Fibroblast of skin of back (primary cell): ENCODE measurements around the gene C1orf167.
A peak's percentile ranks its signal among the peaks of the same experiment; 100 is the strongest.

Source experiments
- DNase-seq: peaks from one replicate; pipeline ENCODE4 v3.0.0-alpha.2; 2013

C1orf167 gene

DNA sequence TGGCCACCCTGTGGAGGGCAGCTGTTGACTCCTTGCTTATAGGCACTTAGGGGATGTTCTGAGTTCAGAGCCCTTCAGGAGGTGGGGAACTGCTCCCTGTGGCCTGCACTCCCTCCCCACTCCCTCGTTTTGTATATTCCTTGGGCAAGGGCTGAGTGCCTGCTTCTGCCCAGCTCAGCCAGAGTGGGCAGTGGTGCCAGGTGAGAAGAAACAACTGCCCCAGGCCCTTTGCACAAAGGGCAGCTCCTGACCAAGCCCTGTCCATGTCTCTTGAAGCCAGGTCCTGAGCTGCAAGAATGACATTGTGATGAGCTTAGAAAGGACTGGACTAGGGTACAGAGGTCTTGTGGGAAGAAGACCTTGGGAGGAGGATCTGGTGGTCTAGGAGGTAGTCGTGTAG lies 23.9 kb upstream of the C1orf167 start:
- no peak for DNase-seq

DNA sequence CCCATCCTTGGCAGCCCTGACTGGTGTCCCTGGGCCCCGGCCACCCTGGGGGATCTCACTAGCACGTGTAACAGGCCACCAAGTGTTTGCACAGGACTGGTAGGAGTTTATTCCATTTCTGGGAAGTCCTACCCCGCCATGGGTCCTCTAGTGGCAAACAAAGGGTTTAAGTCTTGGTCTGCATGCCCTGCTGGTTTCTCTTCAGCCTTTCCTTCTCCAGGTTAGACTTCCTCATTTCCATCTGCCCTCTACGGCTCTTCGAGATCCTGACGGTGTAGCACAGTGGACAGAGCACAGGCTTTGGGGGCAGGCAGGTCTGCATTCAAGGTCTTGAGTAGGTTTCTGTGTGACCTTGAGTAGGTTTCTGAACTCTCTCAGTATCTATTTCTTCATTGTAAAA lies 23.2 kb upstream of the C1orf167 start:
- DNase-seq: no peak

DNA sequence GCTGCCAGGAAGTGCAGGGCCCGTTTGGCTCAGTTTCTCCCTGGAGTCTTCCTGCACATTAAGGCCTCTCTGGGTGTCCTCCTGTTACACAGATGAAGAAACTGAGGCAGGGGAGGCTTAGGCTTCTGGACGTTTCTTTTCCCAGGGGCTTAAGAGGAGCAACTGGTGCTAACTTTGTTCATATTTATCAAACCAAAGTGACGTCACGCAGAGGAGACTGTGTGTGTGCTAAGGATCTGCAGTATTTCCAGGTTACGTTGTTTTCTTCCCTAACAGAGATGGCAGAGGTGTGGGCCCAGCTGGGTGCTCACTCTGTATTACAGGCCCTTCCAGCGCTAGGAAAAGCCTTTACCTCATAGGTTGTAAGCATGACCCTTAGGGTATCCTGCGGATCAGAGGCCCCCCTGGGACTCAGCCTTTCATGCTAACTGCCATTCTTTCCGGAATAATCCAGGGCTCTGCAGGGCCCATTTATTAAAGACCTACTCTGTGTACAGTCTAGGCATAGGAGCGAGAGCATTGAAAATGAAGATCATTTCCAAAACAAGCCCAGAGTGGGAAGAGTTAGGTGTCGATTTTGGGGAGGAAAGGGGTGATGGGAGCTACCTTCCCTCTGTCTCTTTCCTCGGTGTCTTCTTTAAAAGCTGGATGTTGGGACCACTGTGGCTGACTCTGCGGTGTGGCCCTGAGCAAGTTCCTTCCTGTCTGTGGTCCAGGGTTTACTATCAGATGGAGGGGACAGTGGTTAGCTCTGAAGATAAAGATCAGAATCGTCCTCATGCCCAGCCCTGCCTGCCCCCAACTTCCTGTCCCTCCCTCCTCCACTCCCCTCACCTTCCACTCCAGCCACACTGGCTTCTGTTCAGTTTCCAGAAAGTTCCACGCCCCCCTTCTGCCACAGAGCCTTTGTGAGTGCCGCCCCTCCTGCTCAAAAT lies 21.5 kb upstream of the C1orf167 start:
- no peak for DNase-seq

DNA sequence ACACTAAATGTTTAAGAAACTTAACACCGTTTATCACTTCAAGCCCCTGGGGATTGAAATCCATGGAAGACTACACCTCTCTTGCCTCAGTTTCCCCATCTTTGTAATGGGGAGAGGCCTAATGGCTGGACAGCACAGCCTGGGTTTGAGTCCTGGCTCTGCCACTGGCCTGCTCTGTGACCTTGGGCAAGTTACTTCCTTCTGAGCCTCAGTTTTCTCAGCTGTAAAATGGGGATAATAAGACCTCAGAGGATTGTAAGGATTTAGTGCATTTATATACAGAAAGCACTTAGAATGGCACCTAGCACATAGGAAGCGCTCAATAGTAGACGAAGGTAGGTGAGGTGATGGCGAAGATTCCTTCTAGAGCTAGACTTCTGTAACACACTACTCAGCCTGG lies 20.5 kb upstream of the C1orf167 start:
- DNase-seq: no peak

DNA sequence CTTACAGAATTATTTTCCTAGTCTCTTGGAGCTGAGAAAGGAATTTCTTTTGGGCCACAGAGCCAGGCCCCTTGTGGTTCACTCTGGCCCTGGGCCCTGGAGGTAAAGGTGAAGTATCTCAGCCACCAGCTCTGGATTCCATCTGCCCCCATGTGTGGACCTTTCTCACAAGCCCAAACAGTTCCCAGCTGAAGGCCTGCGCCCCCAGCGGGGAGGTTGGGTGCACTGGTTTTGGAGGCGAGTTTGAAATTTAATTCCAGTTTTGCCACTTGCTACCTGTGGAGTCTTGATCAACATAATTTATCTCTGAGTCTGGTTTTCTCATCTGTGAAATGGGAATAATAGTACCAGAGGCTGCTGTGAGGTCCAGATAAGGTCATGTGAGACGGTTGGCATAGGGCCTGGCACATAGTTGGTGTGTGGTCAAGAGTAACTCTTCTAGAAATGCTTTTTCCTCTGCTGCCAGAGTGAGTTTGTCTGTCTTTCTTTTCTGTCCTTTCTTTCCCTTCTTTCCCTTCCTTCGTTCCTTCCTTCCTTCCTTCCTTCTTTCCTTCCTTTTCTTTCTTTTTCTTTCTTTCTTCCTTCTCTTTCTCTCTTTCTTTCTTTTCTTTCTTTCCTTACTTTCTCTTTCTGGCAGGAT lies 20.0 kb upstream of the C1orf167 start:
- DNase-seq: no peak

DNA sequence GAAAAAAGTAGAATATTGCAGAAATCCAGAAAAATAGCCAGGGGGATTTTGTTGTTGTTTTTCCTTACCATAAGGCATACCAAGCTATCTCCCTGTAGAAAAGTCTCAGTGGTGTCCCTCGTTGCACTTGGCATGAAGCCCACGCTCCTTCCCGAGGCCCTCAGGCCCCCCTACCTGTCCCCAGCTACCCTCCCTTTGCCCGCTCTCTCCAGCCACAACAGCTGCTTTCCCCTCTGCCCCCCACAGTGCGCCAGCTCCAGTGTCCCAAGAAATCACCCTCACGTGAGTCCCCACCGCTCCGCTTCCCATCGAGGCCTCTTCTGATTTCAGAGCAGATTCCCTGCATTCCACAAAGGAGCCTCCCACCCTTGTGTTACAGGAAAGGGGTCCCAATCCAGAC lies 17.7 kb upstream of the C1orf167 start:
- DNase-seq: no peak

DNA sequence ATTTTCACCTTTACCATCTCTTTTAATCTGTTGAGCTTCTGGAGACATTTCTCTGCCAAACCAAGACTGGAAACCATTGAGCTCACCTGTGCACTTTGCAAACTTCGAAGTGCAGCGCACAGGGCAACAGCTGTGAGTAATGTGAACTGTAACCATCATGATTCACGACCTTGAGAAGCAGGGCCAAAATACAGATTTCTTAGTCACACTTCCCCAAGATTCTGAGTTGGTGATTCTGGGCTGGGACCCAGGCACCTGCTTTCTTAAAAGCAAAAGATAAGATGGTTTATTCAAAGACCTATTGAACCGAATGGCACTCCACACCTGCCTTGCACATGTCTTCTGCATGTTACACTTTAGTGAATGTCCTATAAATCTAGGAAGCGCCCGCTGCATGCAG lies 15.9 kb upstream of the C1orf167 start:
- DNase-seq: no peak

DNA sequence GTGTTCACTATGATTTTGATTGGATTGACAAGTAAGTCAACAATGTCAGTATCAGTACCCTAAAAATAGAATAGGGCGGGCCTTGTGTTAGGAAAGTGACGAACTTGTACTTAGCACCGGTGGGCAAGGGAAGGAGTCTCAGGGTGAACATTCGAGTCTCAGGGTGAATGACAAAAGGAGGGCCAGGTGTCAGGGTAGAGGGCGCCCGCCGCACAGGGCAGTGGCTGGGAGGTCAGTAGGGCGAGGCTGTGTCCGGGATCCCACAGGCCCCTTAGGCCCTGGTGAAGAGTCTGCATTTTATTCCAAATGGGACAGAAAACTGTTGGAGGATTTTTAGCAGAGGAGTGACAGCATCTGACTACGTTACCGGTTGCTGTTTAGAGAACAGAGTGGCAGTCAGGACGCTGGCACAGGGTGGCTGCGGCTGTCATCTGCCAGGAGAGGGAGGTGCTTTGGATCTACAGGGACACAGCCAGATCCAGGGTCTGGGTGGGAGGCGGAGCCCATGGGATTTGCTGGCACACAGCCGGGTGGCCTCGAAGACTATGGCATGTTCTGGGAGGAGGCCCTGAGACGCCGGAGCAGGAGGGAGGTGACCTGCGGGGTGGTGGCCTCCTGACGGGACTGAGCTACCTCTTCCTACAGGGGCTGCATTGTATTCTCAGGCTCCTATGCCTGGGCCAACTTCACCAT lies 15.1 kb upstream of the C1orf167 start:
- no peak for DNase-seq

DNA sequence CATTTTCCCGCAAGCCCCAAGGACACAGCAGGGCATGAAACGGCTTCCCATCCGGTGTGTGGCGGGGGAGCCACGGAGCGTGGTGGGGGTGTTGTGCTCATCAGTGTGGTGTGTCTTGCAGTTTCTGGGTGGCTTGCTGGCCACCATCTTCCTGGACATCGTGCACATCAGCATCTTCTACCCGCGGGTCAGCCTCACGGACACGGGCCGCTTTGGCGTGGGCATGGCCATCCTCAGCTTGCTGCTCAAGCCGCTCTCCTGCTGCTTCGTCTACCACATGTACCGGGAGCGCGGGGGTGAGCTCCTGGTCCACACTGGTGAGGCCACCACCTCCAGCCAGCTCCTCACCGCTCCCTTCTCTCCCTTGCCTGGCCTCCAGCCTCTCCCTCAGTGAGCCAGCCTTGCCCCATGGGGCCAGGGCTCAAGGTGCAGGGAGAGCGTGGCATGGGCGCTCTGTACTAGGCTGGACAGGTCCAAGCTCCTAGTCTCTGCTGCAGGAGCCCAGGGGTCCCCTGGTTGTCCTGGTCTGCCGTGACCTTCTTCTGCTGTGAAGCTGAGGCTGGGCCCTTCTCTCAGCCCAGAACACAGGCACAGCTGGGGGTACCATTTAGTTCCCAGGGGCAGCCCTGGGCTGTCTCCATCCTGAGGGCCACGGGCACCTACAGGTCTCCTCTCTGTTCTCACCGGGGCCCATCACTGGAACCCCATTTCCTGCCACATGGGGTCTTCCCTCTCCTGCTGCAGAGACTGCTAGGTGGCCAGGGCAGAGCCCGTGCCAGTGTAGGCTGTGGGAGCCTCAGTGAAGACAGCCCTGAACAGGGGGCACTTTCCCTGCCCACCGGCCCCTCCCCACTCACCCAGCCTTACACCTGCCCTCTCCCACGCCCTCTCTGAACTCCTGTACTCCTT lies 13.4 kb upstream of the C1orf167 start:
- no peak for DNase-seq

DNA sequence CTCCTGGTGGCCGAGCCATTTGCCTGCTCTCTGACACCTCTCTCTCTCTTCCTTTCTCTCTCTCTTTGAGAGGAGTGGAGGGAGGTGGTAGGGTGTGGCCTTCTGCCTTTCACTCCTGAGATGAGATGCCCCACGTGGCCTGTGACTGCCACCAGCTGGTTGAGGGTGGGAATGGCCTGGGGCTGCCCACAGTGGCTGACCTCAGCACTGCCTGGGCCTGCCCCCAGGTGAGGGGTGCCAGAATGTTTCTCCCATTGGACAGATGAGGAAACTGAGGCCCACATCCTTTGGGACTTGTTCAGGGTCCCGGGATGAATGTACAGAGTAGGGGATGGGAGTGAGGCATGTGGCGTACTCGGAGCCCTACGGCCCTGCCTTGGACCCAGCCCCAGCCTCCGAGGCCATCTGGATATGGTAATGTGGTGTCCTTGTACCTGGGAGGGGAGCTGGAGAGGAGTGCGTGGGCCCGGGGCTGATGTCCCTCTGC lies 12.7 kb upstream of the C1orf167 start:
- no peak for DNase-seq

DNA sequence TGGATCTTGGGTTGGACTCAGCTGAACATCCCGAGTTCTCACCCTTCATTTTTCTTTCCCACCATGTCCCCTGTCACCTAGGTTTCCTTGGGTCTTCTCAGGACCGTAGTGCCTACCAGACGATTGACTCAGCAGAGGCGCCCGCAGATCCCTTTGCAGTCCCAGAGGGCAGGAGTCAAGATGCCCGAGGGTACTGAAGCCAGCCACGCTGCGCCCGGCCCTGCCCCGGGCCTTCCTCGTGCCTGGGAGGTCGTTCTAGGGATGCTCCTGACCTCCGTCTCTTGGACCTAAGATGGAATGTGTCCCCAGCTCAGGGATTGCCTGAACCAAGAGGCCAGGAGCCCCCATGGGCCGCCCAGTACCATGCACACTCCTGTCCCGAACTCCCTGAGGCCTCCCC lies 12.0 kb upstream of the C1orf167 start:
- no peak for DNase-seq

DNA sequence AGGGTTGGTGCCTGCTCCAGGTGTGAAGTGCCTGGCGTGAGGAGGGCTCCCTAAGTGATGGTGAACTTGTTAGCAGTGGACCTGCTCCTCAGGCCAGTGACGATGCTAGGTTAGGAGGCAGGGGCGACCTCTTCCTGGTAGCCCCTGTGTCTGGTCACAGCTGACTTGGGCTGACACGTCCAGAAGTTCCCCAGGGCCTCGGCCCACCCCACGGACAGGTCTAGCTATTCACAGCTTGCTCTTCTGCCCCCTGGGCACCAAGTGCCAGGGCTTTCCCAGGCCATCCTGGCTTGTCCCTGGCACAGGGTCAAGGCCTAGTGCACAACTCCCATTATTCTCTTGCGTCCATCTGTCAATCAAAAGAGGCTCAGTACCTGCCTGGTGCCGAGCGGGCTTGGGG lies 10.9 kb upstream of the C1orf167 start:
- no peak for DNase-seq

DNA sequence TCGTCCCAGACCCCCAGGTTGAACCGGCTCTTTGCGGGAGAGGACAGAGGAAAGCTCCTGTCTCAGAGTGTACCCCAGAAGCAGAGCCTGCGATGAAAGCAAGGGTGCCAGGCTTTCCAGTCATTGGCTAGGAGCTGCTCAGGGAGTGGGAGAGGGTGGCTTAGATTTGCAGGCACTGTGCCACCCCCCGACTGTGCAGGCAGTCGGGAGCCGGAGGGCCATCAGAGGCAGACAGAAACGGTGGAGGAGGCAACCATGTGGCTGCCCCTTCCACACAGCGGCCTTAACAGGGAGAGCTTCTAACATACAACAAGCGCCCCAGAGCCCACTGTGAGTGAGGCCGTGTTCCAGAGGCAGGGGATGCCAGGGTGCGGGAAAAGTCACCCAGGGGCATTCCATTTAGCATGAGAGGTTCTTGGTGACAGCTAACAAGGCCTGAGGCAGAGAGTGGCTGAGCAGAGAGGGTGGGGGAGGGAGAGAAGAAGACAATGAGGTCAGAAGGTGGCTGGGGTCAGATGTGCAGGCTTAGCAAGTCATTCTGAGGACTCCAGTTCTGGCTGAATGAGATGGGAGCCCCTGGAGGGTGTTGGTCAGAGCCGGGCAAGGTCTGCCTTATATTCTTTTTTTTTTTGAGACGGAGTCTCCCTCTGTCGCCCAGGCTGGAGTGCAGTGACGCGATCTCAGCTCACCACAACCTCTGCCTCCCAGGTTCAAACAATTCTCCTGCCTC lies 9.5 kb upstream of the C1orf167 start:
- no peak for DNase-seq

DNA sequence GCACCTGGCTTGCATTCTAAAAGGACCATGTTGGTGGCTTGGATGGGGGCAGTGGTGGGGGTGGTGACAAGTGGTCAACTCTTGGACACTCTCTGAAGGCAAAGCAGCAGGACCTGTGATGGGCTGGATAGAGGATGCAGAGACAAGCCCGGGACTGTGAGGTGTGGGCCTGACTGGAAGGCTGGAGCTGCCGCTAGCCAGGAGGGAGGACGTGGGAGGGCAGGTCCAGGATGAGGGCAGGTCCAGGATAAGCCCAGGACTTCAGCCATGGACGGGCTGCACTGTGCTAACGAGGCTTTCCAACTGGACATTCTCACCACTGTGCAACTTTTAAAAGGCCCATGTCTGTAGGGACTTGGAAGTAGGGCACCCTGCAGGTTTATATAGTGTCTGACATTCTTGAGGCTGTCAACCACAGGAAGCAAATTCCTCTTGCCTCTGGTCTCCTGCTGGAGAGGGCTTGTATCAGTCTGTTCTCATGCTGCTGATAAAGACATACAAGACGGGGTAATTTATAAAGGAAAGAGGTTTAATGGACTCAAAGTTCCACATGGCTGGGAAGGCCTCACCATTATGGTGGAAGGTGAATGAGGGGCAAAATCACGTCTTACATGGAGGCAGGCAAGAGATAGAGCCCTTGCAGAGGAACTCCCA lies 8.3 kb upstream of the C1orf167 start:
- DNase-seq: peak; percentile 58

DNA sequence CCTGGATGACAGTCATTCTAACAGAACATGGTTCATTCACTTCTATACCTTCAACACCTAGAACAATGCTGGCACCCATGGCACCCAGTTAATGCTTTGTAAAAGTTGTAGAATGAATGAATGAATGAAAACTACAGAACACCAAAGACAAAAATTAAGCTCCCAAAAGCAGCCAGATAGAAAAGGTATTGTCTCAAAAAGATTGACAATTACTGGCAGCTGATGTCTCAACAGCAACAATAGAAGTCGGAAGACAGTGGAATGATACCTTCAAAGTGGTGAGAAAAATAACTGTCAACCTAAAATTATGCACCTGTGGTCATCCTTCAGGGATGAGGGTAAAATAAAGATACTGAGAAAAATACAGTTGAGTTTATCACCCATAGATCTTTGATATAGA lies 4.9 kb upstream of the C1orf167 start:
- DNase-seq: no peak

DNA sequence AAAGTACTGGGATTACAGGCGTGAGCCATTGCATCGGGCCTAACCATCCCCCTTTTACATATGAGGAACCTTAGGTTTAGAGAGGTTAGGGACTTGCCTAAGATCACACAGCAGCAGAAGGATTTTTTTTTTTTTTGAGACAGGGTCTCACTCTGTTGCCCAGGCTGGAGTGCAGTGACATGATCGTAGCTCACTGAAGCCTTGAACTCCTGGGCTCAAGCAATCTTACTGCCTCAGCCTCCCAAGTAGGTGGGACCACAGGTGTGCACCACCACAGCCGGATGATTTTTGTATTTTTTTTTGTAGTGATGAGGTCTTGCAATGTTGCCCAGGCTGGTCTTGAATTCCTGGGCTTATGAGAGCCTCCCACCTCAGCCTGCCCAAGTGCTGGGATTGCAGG lies 2.2 kb upstream of the C1orf167 start:
- DNase-seq: no peak

DNA sequence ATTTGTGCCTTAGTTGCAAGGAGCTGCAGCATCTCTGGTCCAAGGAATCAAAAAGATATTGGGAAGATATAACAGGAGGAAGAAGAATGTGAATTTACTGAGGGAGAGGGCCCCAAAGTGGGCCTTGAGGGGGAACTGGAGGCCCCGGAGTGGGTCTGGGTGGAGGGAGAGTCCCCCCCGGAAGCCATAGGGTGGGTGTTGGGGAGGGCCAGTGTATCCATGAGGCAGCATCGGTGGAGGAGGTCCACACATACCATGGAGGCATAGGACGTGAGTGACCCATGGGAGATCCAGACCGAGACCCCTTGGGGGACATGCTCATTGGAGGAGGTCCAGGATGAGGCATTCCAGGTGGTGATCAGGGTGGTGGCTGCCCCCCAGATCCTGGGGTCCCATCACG lies 708 bp upstream of the C1orf167 start:
- DNase-seq: no peak

DNA sequence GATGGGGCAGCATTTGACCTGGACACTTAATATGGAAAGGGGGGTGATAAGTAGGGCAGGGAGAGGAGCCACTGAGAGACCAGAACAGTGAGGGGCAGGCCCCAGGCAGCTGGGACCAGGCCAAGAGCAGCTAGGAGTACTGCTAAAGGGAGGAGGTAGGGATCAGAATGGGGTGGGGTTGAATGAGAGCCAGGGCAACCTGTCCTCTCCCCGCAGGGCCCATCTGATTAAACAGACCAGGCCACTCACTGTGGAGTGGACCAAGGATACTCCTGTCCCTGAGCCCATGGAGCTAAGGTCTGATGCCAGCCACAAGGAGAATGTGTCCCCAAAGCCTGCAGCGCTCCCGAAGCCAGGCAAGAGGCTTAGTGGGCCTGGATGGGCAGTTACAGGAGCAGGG lies 2.1 kb downstream of the C1orf167 start:
- DNase-seq: no peak

DNA sequence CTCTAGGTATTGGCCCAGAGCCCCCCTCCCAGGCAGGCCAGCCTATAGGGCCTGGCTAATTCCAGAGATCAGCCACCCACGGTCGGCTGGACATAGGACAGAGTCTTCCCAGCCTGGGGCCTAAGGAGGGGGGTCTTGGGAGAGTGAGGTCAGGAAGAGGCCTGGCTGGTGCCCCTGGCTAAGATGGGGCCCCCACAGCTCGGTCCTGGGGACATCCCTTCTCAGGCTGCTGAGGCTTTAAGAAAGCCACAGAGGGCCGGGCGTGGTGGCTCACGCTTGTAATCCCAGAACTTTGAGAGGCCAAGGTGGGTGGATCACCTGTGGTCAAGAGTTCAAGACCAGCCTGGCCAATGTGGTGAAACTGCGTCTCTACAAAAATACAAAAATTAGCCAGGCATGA lies 2.5 kb downstream of the C1orf167 start:
- no peak for DNase-seq

DNA sequence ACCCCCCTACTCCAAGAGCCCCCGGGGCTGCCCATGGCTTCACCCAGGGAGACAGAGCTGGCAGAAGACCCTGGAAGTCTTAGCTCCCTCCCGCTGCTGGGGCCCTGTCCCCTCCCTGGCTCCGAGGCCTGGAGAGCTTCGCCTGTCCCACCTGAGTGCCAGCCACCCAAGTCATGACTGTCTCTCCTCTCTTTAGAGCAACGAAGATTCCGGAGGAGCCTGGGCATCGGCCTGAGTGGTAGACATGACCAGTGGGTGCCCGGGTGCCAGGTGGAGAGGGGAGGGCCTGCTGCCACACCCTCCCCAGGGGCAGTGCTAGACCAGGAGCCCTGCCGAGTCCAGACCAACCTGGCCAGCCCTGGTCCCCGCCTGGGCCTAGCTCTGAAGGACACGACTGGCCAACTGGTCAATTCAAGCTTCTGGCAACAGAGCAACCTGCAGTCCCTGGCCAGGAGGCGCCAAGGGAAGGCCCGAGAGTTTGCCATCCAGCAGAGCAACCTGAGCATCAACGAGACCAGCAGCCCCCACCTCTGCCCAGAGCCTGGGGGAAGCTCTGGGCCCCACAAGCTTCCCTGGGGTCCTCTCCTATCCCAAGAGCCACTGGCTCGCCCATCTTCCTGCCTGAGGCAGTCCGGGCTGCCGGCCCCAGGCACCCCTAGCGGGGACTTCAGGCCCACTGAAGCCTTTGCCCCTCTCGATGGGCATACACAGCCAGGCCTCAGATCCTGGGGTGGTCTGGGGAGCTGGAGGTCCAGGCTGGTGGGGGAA lies 3.9 kb downstream of the C1orf167 start:
- DNase-seq: no peak
